Suprapubic skin (tissue), 4 donors: ENCODE results near the gene C14orf180.

ENCODE experiments used
- CTCF ChIP-seq, 2 donors: fragments of 200-600 bp in 1 of 2; fragments of 450-650 bp in 1 of 2; sonication (generic) in 1 of 2; IDR thresholded peaks; one replicate each; pipeline ENCODE4 v1.5.1; 2016 to 2019; ENCODE audit warnings: antibody characterized with exemption in 2 of 2, mild to moderate bottlenecking in 1 of 2, moderate library complexity in 1 of 2
- EP300 ChIP-seq: sonication (generic); formaldehyde crosslinking; IDR thresholded peaks from one replicate; pipeline ENCODE4 v1.6.1; 2017; ENCODE audit warnings: antibody characterized with exemption
- POLR2A ChIP-seq, 2 donors: fragments of 450-650 bp; IDR thresholded peaks; one replicate each; pipeline ENCODE4 v1.6.1; 2017; ENCODE audit warnings: antibody characterized with exemption in 2 of 2, mild to moderate bottlenecking in 2 of 2, moderate library complexity in 2 of 2
- POLR2AphosphoS5 ChIP-seq, 3 donors: sonication (generic); formaldehyde crosslinking; IDR thresholded peaks; one replicate each; pipeline ENCODE4 v1.6.1; 2017; ENCODE audit warnings: antibody characterized with exemption in 3 of 3

GRCh38 chr14:104536942-104537612, 42.5 kb upstream of the C14orf180 start:
- no peak for TF ChIP-seq POLR2AphosphoS5 (IDR thresholded peaks at IDR 0.05)
- TF ChIP-seq CTCF (IDR thresholded peaks at IDR 0.05), result no peak
- no peak for TF ChIP-seq POLR2A (IDR thresholded peaks at IDR 0.05)
- TF ChIP-seq EP300, result no peak
